Pancreas (tissue), 10 donors: ENCODE data around the gene PCDHGB2. TPM values are rescaled to one million over a fixed set of nuclear protein-coding genes. Genes with fewer than 3 reads are reported as not detected.
"Not testable (repeated sequence)": the region's sequence is repeated elsewhere in the genome, so short reads cannot be mapped to it uniquely, and the experiment has no call there.

ENCODE experiments used
- ATAC-seq, 4 donors: fragments of 200-7000 bp; cut with Tn5 transposase; one replicate each; pipeline versions ENCODE4 v1.8.0 to v1.9.1; 2020; ENCODE audit warnings: mild to moderate bottlenecking in 4 of 4, moderate library complexity in 4 of 4
- DNase-seq, 6 donors: peaks; one replicate each; pipeline ENCODE4 v3.0.0-alpha.2; 2020
- FAIRE-seq: peaks from 2 replicates; lab custom pipeline; 2012; peaks lifted over from hg19 to GRCh38; lab: Jason Lieb, UNC
- H3K27ac ChIP-seq, 4 donors: fragments of 200-600 bp; sonication (generic); 1 replicate in 3 of 4; 2 replicates in 1 of 4; pipeline versions ENCODE4 v1.5.0 to v1.8.0; 2020
- H3K27me3 ChIP-seq, 4 donors: fragments of 200-600 bp; one replicate each; pipeline ENCODE4 v1.8.0; 2021
- H3K36me3 ChIP-seq, 3 donors: fragments of 200-600 bp; sonication (generic) in 1 of 3; one replicate each; pipeline versions ENCODE4 v1.5.0 to v1.8.0; 2020 to 2021
- H3K4me1 ChIP-seq, 3 donors: fragments of 200-600 bp; one replicate each; pipeline ENCODE4 v1.8.0; 2021
- H3K4me3 ChIP-seq, 4 donors: fragments of 200-600 bp; sonication (generic) in 2 of 4; one replicate each; pipeline versions ENCODE4 v1.5.0 to v1.8.0; 2020 to 2021
- H3K9me3 ChIP-seq, 4 donors: fragments of 200-600 bp; one replicate each; pipeline ENCODE4 v1.8.0; 2021
- CTCF ChIP-seq, 4 donors: fragments of 200-600 bp; sonication (generic) in 3 of 4; IDR thresholded peaks; one replicate each; pipeline versions ENCODE4 v1.5.0 to v1.8.0; 2021; ENCODE audit warnings: antibody characterized with exemption in 4 of 4
- WGBS, 2 donors: extraction: QIAGEN DNeasy Blood & Tissue Kit; methylation state at CpG; one replicate each; pipeline ENCODE4 v1.1.7; 2013; 5-methylcytosine and 5-hydroxymethylcytosine counted together
- intact Hi-C, 3 donors: fragments of 100-400 bp; cut with DNase I; formaldehyde crosslinking; loops; one replicate each; pipeline versions ENCODE4 v1.11.1 to v1.14.2; 2022
- polyA plus RNA-seq, 2 donors: library from polyadenylated mRNA; stranded (reverse); fragments of 200-250 nt; gene quantifications; one replicate each; pipeline ENCODE4 v1.2.3, GENCODE V29; 2013
- total RNA-seq, 6 donors: library from RNA; stranded (reverse); fragmentation: NEBNext Ultra II Directional in 4 of 6; extraction: Animal tissue kit (Norgen Biotek cat#: 25700) in 4 of 6; gene quantifications; one replicate each; pipeline versions ENCODE4 v1.2.1 to v1.2.4, GENCODE V29; 2021 to 2023
- donor health status: healthy with polysubstance abuse.
- donor health status: DM: no; HTN: no; CAD: no; lungs with moderate emphysema.
- donor health status: DM: no; HTN: no; CAD: no.
- donor health status: control.
- donor health status: control.
- donor health status: Bipolar disorder and iron deficiency.
- donor health status: DM: yes; HTN: yes; CAD: no.
- donor health status: DM: no; HTN: no; CAD: no.
- donor health status: DM: no; HTN: no; CAD: no.
- donor health status: DM: yes; HTN: yes; CAD: no.

The PCDHGB2 gene
- total and polyA plus RNA-seq, 8 donors: 0.63 to 2.8 (median 2.0) TPM

GRCh38 chr5:141343242-141343952 is 16.4 kb upstream of the PCDHGB2 start, which contains the start of gene PCDHGA3:
PCDHGA3 (plus strand) TSS chr5:141343829; CDS start chr5:141344034, 205 bp downstream.
- Histone ChIP-seq H3K4me1 (no peaks in the 10 kb centered on the region), H3K9me3 (peaks cover 0 to 6% (median 1%) of the 10 kb centered on the region in 4 donors), H3K4me3 (peak within 1 kb of the TSS in 2 of 4 donors; percentile 11 to 17), H3K27ac (no peak within 1 kb of the TSS), H3K36me3 (no peaks in the 10 kb centered on the region), H3K27me3 (peaks cover 0 to 7% (median 3%) of the 10 kb centered on the region in 4 donors)
- no peak for TF ChIP-seq CTCF (IDR thresholded peaks at IDR 0.05)
- FAIRE-seq: no peak
- peak; percentile 48 to 77 (median 54) for ATAC-seq
- intact Hi-C loops: no loop called here
- peak in 1 of 6 donors; percentile 31 for DNase-seq
- 18 to 23% methylated on average over 9 of the region's 9 CpGs for WGBS, 2 donors

- FAIRE-seq (no peak), ATAC-seq (peak in 1 of 4 donors; percentile 44), DNase-seq (no peak)
- H3K4me1 ChIP-seq: no peaks in the 10 kb centered on the region
- intact Hi-C loops: no loop called here
- H3K4me3 ChIP-seq: peak overlapping the region in 2 of 4 donors; percentile 11 to 17
- no peak for TF ChIP-seq CTCF (IDR thresholded peaks at IDR 0.05)
- H3K27ac ChIP-seq: no peak overlapping the region
- peaks cover 0 to 10% (median 3%) of the 10 kb centered on the region in 4 donors for H3K27me3 ChIP-seq
- 17 to 24% methylated on average over 31 of the region's 31 CpGs for WGBS, 2 donors
- H3K36me3 ChIP-seq: no peaks in the 10 kb centered on the region
- H3K9me3 ChIP-seq: peaks cover 0 to 6% (median 1%) of the 10 kb centered on the region in 4 donors
Observed at GRCh38 chr5:141343953-141344463, 15.8 kb upstream of the PCDHGB2 start.

GRCh38 chr5:141345327-141345726 is 14.5 kb upstream of the PCDHGB2 start:
- Histone ChIP-seq H3K4me3 (no peak overlapping the region), H3K4me1 (no peaks in the 10 kb centered on the region), H3K27ac (no peak overlapping the region), H3K9me3 (peaks cover 0 to 3% (median 1%) of the 10 kb centered on the region in 4 donors), H3K36me3 (no peaks in the 10 kb centered on the region), H3K27me3 (peaks cover 0 to 5% (median 3%) of the 10 kb centered on the region in 4 donors)
- no peak for TF ChIP-seq CTCF (IDR thresholded peaks at IDR 0.05)
- intact Hi-C loops: no loop called here
- no peak for ATAC-seq
- DNase-seq: no peak
- no peak for FAIRE-seq
- WGBS, 2 donors: 26% methylated on average over 20 of the region's 20 CpGs

GRCh38 chr5:141346017-141346416 is 13.8 kb upstream of the PCDHGB2 start:
- H3K4me1 ChIP-seq, intact Hi-C loops, FAIRE-seq, H3K27me3 ChIP-seq, DNase-seq, H3K36me3 ChIP-seq, H3K9me3 ChIP-seq, ATAC-seq, H3K4me3 ChIP-seq, H3K27ac ChIP-seq: not testable (repeated sequence)
- 40 to 46% methylated on average over 20 to 27 of the region's 35 CpGs for WGBS, 2 donors

GRCh38 chr5:141349917-141350619 is 9.7 kb upstream of the PCDHGB2 start, which contains the start of gene PCDHGB1:
PCDHGB1 (plus strand) TSS chr5:141350099; CDS start chr5:141350261, 162 bp downstream.
- intact Hi-C loops: no loop called here
- Histone ChIP-seq H3K4me3 (peak within 1 kb of the TSS in 1 of 4 donors; percentile 22), H3K9me3 (peaks cover 0 to 10% (median 4%) of the 10 kb centered on the region in 4 donors), H3K27ac (no peak within 1 kb of the TSS), H3K4me1 (no peaks in the 10 kb centered on the region), H3K36me3 (no peaks in the 10 kb centered on the region), H3K27me3 (peaks cover 0 to 5% (median 0%) of the 10 kb centered on the region in 4 donors)
- ATAC-seq: peak; percentile 46 to 91 (median 74)
- WGBS, 2 donors: 22 to 24% methylated on average over 29 of the region's 29 CpGs
- TF ChIP-seq CTCF (IDR thresholded peaks at IDR 0.05): peak in 2 of 4 donors; percentile 14 to 17
- peak in 1 of 6 donors; percentile 36 for DNase-seq
- FAIRE-seq: no peak
